Astrocyte of the spinal cord (primary cell): ENCODE data around the gene UBE3B.

Source experiments
- DNase-seq: peaks from one replicate; pipeline ENCODE4 v3.0.0; 2011; ENCODE audit warnings: low read depth, low spot score
- H3K4me3 ChIP-seq: 2 replicates; pipeline ENCODE4 v1.5.1; 2011; ENCODE audit warnings: low read depth, mild to moderate bottlenecking, low read length, moderate library complexity
- CTCF ChIP-seq: IDR thresholded peaks from 2 replicates; pipeline ENCODE4 v1.5.1; 2012; ENCODE audit warnings: low read depth, mild to moderate bottlenecking, low read length, inconsistent platforms
- in situ Hi-C: cut with HindIII; loops from 2 replicates; pipeline ENCODE4 v1.10.0; 2017; ENCODE audit warnings: low sequenced_read_pairs

Gene UBE3B

DNA sequence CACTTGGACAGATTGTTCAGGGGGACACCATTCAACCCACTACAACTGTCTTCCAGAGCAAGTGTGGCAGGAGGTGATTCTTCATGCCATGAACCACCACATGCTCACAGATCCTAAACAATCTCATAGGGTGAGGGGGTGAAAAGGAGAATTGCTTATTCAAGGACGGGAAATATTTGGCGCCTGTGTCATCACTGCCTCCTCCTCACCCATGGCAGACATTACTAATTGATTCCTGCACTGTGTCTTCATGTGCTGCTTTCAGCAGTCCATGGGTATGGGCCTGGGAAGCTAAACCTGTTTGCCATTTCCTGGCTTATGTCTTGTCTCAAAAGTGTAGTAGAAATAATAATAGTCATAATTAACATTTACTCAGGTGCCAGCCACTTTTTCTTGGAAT is 64.6 kb downstream of the UBE3B start:
- in situ Hi-C loops, result no loop called here
- no peak for TF ChIP-seq CTCF
- DNase-seq, result peak; percentile 46
- H3K4me3 ChIP-seq, result no peak overlapping the region

DNA sequence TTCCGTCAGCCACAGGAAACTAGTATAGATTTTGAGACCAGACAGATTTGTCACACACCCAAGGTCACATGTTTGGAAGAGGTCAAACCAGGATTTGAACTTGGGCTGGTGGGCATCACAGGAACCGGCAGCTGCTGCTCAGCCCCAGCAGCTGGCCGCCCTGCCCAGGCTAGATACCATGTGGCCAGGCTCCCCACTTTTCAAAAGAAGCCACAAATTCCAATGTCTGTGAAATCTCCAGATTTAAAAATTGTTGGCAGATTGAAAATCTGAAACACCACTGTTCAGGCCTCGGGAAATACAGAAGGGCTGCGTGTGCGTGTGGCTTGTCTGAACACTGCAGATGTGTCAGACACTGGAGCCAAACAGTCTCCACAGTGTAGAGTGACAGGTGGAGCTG is 65.4 kb downstream of the UBE3B start:
- no peak overlapping the region for H3K4me3 ChIP-seq
- in situ Hi-C loops, result no loop called here
- no peak for DNase-seq
- no peak for TF ChIP-seq CTCF

GRCh38 chr12:109544955-109545531 is 67.6 kb downstream of the UBE3B start:
- DNase-seq, result no peak
- in situ Hi-C loops, result no loop called here
- no peak for TF ChIP-seq CTCF
- no peak overlapping the region for H3K4me3 ChIP-seq

GRCh38 chr12:109545826-109546225 is 68.4 kb downstream of the UBE3B start:
- TF ChIP-seq CTCF, result no peak
- H3K4me3 ChIP-seq, result no peak overlapping the region
- DNase-seq, result no peak

GRCh38 chr12:109547286-109547685 is 69.9 kb downstream of the UBE3B start:
- DNase-seq, result no peak
- in situ Hi-C loops, result no loop called here
- TF ChIP-seq CTCF, result no peak
- no peak overlapping the region for H3K4me3 ChIP-seq

More at GRCh38 chr12:109545826-109546225, 68.4 kb downstream of the UBE3B start:
- in situ Hi-C loops, result no loop called here

DNA sequence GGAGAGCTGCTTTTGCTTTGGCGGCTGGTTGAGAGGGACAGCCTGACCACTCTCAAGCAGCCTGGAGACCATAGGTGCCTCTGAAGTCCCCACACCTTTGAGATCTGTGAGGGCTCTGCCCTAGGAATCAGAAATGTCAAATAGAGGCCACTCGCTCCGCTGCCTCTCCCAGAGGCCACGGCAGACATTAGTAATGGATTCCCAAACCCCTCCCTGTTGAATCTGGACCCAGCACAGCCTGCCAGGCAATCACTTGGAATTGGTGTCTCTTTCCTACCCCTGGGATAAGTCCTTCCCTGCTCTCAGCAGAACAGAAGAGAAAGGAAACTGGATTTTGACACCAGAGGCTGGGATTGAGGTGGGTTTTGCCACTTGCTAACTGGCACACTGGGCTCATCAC is 70.8 kb downstream of the UBE3B start:
- in situ Hi-C loops, result no loop called here
- H3K4me3 ChIP-seq, result no peak overlapping the region
- TF ChIP-seq CTCF, result no peak
- DNase-seq, result no peak
